PC-9 (cell line): Measurements from ENCODE around the gene ZNF341.

ENCODE experiments used
- EZH2 ChIP-seq: fragments of 200-600 bp; sonication (generic); IDR thresholded peaks from 2 replicates; pipeline ENCODE4 v1.8.0; 2017; ENCODE audit warnings: antibody characterized with exemption, low read depth
- TF ChIP-seq, protein P1 (sequence below): fragments of 200-600 bp; sonication (generic); conservative IDR thresholded peaks from 2 replicates; pipeline ENCODE4 v1.6.1; 2017; ENCODE audit warnings: mixed run types, antibody characterized with exemption, mild to moderate bottlenecking, moderate library complexity

- TF ChIP-seq, protein P1, sequence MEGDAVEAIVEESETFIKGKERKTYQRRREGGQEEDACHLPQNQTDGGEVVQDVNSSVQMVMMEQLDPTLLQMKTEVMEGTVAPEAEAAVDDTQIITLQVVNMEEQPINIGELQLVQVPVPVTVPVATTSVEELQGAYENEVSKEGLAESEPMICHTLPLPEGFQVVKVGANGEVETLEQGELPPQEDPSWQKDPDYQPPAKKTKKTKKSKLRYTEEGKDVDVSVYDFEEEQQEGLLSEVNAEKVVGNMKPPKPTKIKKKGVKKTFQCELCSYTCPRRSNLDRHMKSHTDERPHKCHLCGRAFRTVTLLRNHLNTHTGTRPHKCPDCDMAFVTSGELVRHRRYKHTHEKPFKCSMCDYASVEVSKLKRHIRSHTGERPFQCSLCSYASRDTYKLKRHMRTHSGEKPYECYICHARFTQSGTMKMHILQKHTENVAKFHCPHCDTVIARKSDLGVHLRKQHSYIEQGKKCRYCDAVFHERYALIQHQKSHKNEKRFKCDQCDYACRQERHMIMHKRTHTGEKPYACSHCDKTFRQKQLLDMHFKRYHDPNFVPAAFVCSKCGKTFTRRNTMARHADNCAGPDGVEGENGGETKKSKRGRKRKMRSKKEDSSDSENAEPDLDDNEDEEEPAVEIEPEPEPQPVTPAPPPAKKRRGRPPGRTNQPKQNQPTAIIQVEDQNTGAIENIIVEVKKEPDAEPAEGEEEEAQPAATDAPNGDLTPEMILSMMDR, result no peak
- no peak for TF ChIP-seq EZH2
These were observed 50.1 kb downstream of the ZNF341 start for GRCh38 chr20:33781945-33782344.
